ENCODE data around the gene RAC2.

GRCh38 chr22:37244114-37244921, at the start of gene RAC2:
- peak in 2 of 4 donors; percentile 22 to 62 for TF ChIP-seq POLR2A (IDR thresholded peaks at IDR 0.05)
- no peak for TF ChIP-seq CTCF (IDR thresholded peaks at IDR 0.05)
- TF ChIP-seq POLR2AphosphoS5 (IDR thresholded peaks at IDR 0.05) = peak; percentile 11 to 57
